IMR-90 (cell line): ENCODE data around the gene PARD3. TPM values are rescaled to one million over a fixed set of nuclear protein-coding genes. Genes with fewer than 3 reads are reported as not detected.

Experiments
- ATAC-seq: fragments of 200-7000 bp; cut with Tn5 transposase; 2 replicates; pipeline ENCODE4 v1.9.1; 2020; ENCODE audit warnings: low read depth, mild to moderate bottlenecking, moderate library complexity
- BruUV-seq: library from RNA; stranded (reverse); fragments of 400-500 nt; replicated peaks from 2 replicates; lab custom pipeline; 2021; lab: Mats Ljungman, UMichigan
- CTCF ChIA-PET: fragments of 300-600 bp; formaldehyde crosslinking; extraction: SDS; loops from one replicate; lab custom pipeline; 2021; ENCODE audit warnings: antibody characterized with exemption; lab: Yijun Ruan, JAX
- POLR2A ChIA-PET: fragments of 300-600 bp; sonication (Branson Sonifier 250); formaldehyde crosslinking; loops from one replicate; lab custom pipeline; 2022; ENCODE audit warnings: antibody characterized with exemption; ENCODE audit not compliant: unreplicated experiment; lab: Charles Lee
- DNase-seq: peaks from one replicate; pipeline ENCODE4 v3.0.0; 2013
- H2AFZ ChIP-seq: replicated peaks from 2 replicates; pipeline ENCODE3; 2013; ENCODE audit warnings: low read length, mild to moderate bottlenecking; ENCODE audit not compliant: poor library complexity
- H2AK5ac ChIP-seq: 2 replicates; pipeline ENCODE4 v1.6.1; 2013; ENCODE audit warnings: low read depth, low read length, inconsistent platforms
- H2AK9ac ChIP-seq: replicated peaks from 2 replicates; pipeline ENCODE3; 2013; ENCODE audit warnings: mild to moderate bottlenecking, low read depth, low read length, moderate library complexity; ENCODE audit not compliant: poor library complexity
- H2BK120ac ChIP-seq: 2 replicates; pipeline ENCODE4 v1.6.1; 2013; ENCODE audit warnings: low read depth, low read length, inconsistent platforms
- H2BK15ac ChIP-seq: 3 replicates; pipeline ENCODE4 v1.6.1; 2013; ENCODE audit warnings: low read depth, low read length, inconsistent platforms
- H2BK20ac ChIP-seq: 2 replicates; pipeline ENCODE4 v1.6.1; 2013; ENCODE audit warnings: low read depth, mild to moderate bottlenecking, inconsistent platforms, low read length, moderate library complexity
- H2BK5ac ChIP-seq: 2 replicates; pipeline ENCODE4 v1.6.1; 2013; ENCODE audit warnings: mild to moderate bottlenecking, low read depth, low read length, inconsistent platforms; ENCODE audit not compliant: poor library complexity, severe bottlenecking
- H3K14ac ChIP-seq: replicated peaks from 2 replicates; pipeline ENCODE4 v1.6.1; 2013; ENCODE audit warnings: low read depth, low read length, inconsistent platforms
- H3K18ac ChIP-seq: 2 replicates; pipeline ENCODE4 v1.6.1; 2013; ENCODE audit warnings: low read depth, low read length, control low read depth
- H3K23ac ChIP-seq: 2 replicates; pipeline ENCODE4 v1.6.1; 2013; ENCODE audit warnings: low read depth, low read length, inconsistent platforms
- H3K27ac ChIP-seq: 2 replicates; pipeline ENCODE4 v1.5.1; 2013; ENCODE audit warnings: mild to moderate bottlenecking, control low read depth, low read length; ENCODE audit not compliant: insufficient read depth
- H3K27me3 ChIP-seq: 2 replicates; pipeline ENCODE4 v1.6.1; 2013; ENCODE audit warnings: low read length; ENCODE audit not compliant: control insufficient read depth, insufficient read depth
- H3K36me3 ChIP-seq: 2 replicates; pipeline ENCODE4 v1.6.1; 2013; ENCODE audit warnings: low read length, mixed read lengths; ENCODE audit not compliant: control insufficient read depth, insufficient read depth
- H3K4ac ChIP-seq: 2 replicates; pipeline ENCODE4 v1.6.1; 2013; ENCODE audit warnings: low read depth, low read length, inconsistent platforms
- H3K4me1 ChIP-seq: 2 replicates; pipeline ENCODE4 v1.6.1; 2013; ENCODE audit warnings: low read length, mixed read lengths; ENCODE audit not compliant: control insufficient read depth, insufficient read depth
- H3K4me2 ChIP-seq: 2 replicates; pipeline ENCODE4 v1.6.1; 2013; ENCODE audit warnings: low read depth, mild to moderate bottlenecking, control low read depth, low read length, moderate library complexity
- H3K4me3 ChIP-seq: 2 replicates; pipeline ENCODE4 v1.5.1; 2013; ENCODE audit warnings: low read depth, mild to moderate bottlenecking, control low read depth, low read length, moderate library complexity; ENCODE audit not compliant: insufficient read depth
- H3K56ac ChIP-seq: 2 replicates; pipeline ENCODE4 v1.6.1; 2013; ENCODE audit warnings: low read length, inconsistent platforms; ENCODE audit not compliant: insufficient read depth; ENCODE audit errors: extremely low read depth
- H3K79me1 ChIP-seq, 2 experiments: 2 replicates each; pipeline ENCODE4 v1.6.1; 2013; ENCODE audit warnings: low read length in 2 of 2, inconsistent platforms in 1 of 2, low read depth in 1 of 2
- H3K9ac ChIP-seq: 2 replicates; pipeline ENCODE4 v1.6.1; 2013; ENCODE audit warnings: low read depth, low read length, control low read depth
- H3K9me1 ChIP-seq: 2 replicates; pipeline ENCODE4 v1.6.1; 2013; ENCODE audit warnings: low read length, inconsistent platforms; ENCODE audit not compliant: insufficient read depth
- H3K9me3 ChIP-seq: 2 replicates; pipeline ENCODE4 v1.6.1; 2013; ENCODE audit warnings: low read length; ENCODE audit not compliant: control insufficient read depth, insufficient read depth
- H4K20me1 ChIP-seq: 2 replicates; pipeline ENCODE4 v1.6.1; 2013; ENCODE audit warnings: low read length, inconsistent platforms; ENCODE audit not compliant: insufficient read depth
- H4K5ac ChIP-seq: 2 replicates; pipeline ENCODE4 v1.6.1; 2013; ENCODE audit warnings: mild to moderate bottlenecking, low read depth, low read length, control low read depth
- H4K8ac ChIP-seq, 2 experiments: 2 replicates each; pipeline ENCODE4 v1.6.1; 2013; ENCODE audit warnings: low read depth in 2 of 2, low read length in 2 of 2, control low read depth in 1 of 2, inconsistent platforms in 1 of 2
- H4K91ac ChIP-seq: 2 replicates; pipeline ENCODE4 v1.6.1; 2013; ENCODE audit warnings: low read depth, low read length, inconsistent platforms; ENCODE audit not compliant: insufficient read depth
- RCOR1 ChIP-seq: IDR thresholded peaks from 2 replicates; pipeline ENCODE4 v1.6.1; 2012; ENCODE audit warnings: mild to moderate bottlenecking, low read length, improper control_type of control experiment; ENCODE audit not compliant: insufficient replicate concordance
- whole genome bisulfite sequencing, 2 experiments: methylation state at CpG; one replicate each; pipeline versions ENCODE4 v1.1.5 to v1.1.7; 2013; ENCODE audit warnings: missing lambda C conversion rate in 2 of 2; ENCODE audit not compliant: insufficient read length in 1 of 2; ENCODE audit errors: extremely low coverage in 2 of 2; 5-methylcytosine and 5-hydroxymethylcytosine counted together
- dilution Hi-C: fragments of 300-500 bp; cut with HindIII; formaldehyde crosslinking; loops from one replicate; pipeline ENCODE4 v1.14.3; 2018; ENCODE audit warnings: low sequenced_read_pairs; ENCODE audit not compliant: unreplicated experiment
- in situ Hi-C: fragments of 300-500 bp; cut with MboI; formaldehyde crosslinking; loops from 3 replicates; pipeline ENCODE4 v1.14.3; 2019; ENCODE audit warnings: low sequenced_read_pairs, inconsistent platforms, mixed read lengths
- intact Hi-C: fragments of 100-400 bp; cut with micrococcal nuclease; formaldehyde crosslinking; loops from 2 replicates; pipeline ENCODE4 v1.10.0; 2022
- polyA plus RNA-seq, 3 experiments: library from polyadenylated mRNA; depleted of rRNA; stranded (reverse); fragments of >200 nt; gene quantifications; 2 replicates each; pipeline ENCODE4 v1.2.3, GENCODE V29; 2012; ENCODE audit warnings: low replicate concordance in 1 of 3
- total RNA-seq: library from RNA; depleted of rRNA; stranded (reverse); fragments of >200 nt; gene quantifications from 2 replicates; pipeline ENCODE4 v1.2.3, GENCODE V29; 2012

PARD3 gene
- total and polyA plus RNA-seq, 2 of the 4 experiments (the other 2 are of a cell fraction), result 14.6 to 37.5 TPM

- no peak overlapping the region for H3K4me2 ChIP-seq
- H4K91ac ChIP-seq, result no peak overlapping the region
- no peaks in the 10 kb centered on the region for H3K27me3 ChIP-seq
- no peak overlapping the region for H3K9ac ChIP-seq
- ChIA-PET POLR2A (no interaction called here), CTCF (no interaction called here)
- TF ChIP-seq RCOR1, result no peak
- DNase-seq (no peak), ATAC-seq (no peak)
- no peaks in the 10 kb centered on the region for H3K36me3 ChIP-seq
- H2BK5ac ChIP-seq, result no peak overlapping the region
- no peak overlapping the region for H3K56ac ChIP-seq
- WGBS, 2 experiments, result no CpG with 5 or more reads among the region's 5 CpGs
- no peak overlapping the region; the same call in 1 of the 2 replicates for H2BK20ac ChIP-seq
- H3K18ac ChIP-seq, result no peak overlapping the region
- H3K79me1 ChIP-seq, result 0 out of 4 replicates have a peak, but pooled peaks cover 0 to 2% of the 10 kb centered on the region in 2 experiments
- H4K5ac ChIP-seq, result no peak overlapping the region
- peaks cover 7% of the 10 kb centered on the region; the same call in 1 of the 2 replicates for H3K9me1 ChIP-seq
- no peak overlapping the region for H4K8ac ChIP-seq
- no peak overlapping the region for H3K4me3 ChIP-seq
- in situ Hi-C loops, result no loop called here
- H4K20me1 ChIP-seq, result peaks cover 2% of the 10 kb centered on the region; the same call in 1 of the 2 replicates
- no peaks in the 10 kb centered on the region for H3K9me3 ChIP-seq
- dilution Hi-C loops, result no loop called here
- no peak overlapping the region for H3K27ac ChIP-seq
- H3K4me1 ChIP-seq, result peaks cover 13% of the 10 kb centered on the region
- no peak overlapping the region for H3K4ac ChIP-seq
- H2BK120ac ChIP-seq, result no peak overlapping the region
- intact Hi-C loops, result loop anchor here (5.0 kb wide), 1 partner anchor 962 kb away; the partner anchor contains the start of gene NRP1
- no peak overlapping the region for H3K14ac ChIP-seq
- no peak overlapping the region for H2AFZ ChIP-seq
- no peak overlapping the region for H3K23ac ChIP-seq
- H2AK9ac ChIP-seq, result no peak overlapping the region
- BruUV-seq, result no TSS peak
- H2AK5ac ChIP-seq, result no peak overlapping the region
- H2BK15ac ChIP-seq, result 0 out of 3 replicates have a peak overlapping the region, but pooled peaks have one; percentile 14
Measured at GRCh38 chr10:34294137-34294536, 521.0 kb downstream of the PARD3 start.
